HG03521 (cell line): ENCODE data around the gene CFAP44.
"Not testable (repeated sequence)": the region's sequence is repeated elsewhere in the genome, so short reads cannot be mapped to it uniquely, and the experiment has no call there.

Experiments
- ATAC-seq: cut with Tn5 transposase; IDR thresholded peaks from one replicate; pipeline ENCODE4 v1.9.1; 2021; ENCODE audit warnings: mild to moderate bottlenecking, moderate library complexity; ENCODE audit not compliant: unreplicated experiment

Gene CFAP44

GRCh38 chr3:113441051-113441770 lies at the start of gene CFAP44:
Gene CFAP44 (minus strand): TSS chr3:113441493. CDS start chr3:113433664, 7,829 bp downstream.
- ATAC-seq: no peak

- ATAC-seq: no peak
These were observed 43.9 kb upstream of the CFAP44 start for GRCh38 chr3:113485161-113485609.

- ATAC-seq: no peak
These were observed 27.2 kb upstream of the CFAP44 start for GRCh38 chr3:113468539-113468938.

GRCh38 chr3:113461488-113461887 lies 20.2 kb upstream of the CFAP44 start:
- no peak for ATAC-seq

GRCh38 chr3:113458554-113458953 lies 17.3 kb upstream of the CFAP44 start:
- ATAC-seq: not testable (repeated sequence)

- ATAC-seq: no peak
These were observed 14.2 kb upstream of the CFAP44 start for GRCh38 chr3:113455446-113455845.

GRCh38 chr3:113454630-113455029 lies 13.3 kb upstream of the CFAP44 start:
- no peak for ATAC-seq

- ATAC-seq: no peak
These were observed 12.8 kb upstream of the CFAP44 start for GRCh38 chr3:113454057-113454456.

- ATAC-seq: no peak
These were observed 9.6 kb upstream of the CFAP44 start for GRCh38 chr3:113450911-113451310.

- ATAC-seq: no peak
These were observed 1.7 kb downstream of the CFAP44 start for GRCh38 chr3:113439606-113440005.

GRCh38 chr3:113438224-113438623 lies 3.1 kb downstream of the CFAP44 start:
- no peak for ATAC-seq

- no peak for ATAC-seq
These were observed 3.9 kb downstream of the CFAP44 start for GRCh38 chr3:113437411-113437810.

GRCh38 chr3:113436809-113437208 lies 4.5 kb downstream of the CFAP44 start:
- ATAC-seq: no peak

GRCh38 chr3:113431811-113432210 lies 9.5 kb downstream of the CFAP44 start:
- no peak for ATAC-seq

GRCh38 chr3:113428581-113428980 lies 12.7 kb downstream of the CFAP44 start:
- ATAC-seq: no peak

GRCh38 chr3:113423699-113424098 lies 17.6 kb downstream of the CFAP44 start:
- ATAC-seq: no peak

- ATAC-seq: no peak
These were observed 20.2 kb downstream of the CFAP44 start for GRCh38 chr3:113421082-113421481.

- ATAC-seq: no peak
These were observed 31.6 kb downstream of the CFAP44 start for GRCh38 chr3:113409676-113410075.

GRCh38 chr3:113405180-113405579 lies 36.1 kb downstream of the CFAP44 start:
- ATAC-seq: no peak

- ATAC-seq: no peak
These were observed 36.7 kb downstream of the CFAP44 start for GRCh38 chr3:113404637-113405036.
